Globus pallidus (tissue), 1 donor: ENCODE measurements around the gene METRN.

Source experiments
- DNase-seq: peaks from one replicate; pipeline ENCODE4 v3.0.0-alpha.2; 2015; ENCODE audit warnings: low spot score

Gene METRN

GRCh38 chr16:723695-724094, 8.8 kb downstream of the METRN start:
- no peak for DNase-seq

GRCh38 chr16:724188-725040, 9.5 kb downstream of the METRN start:
- DNase-seq: no peak

- no peak for DNase-seq
Measured at GRCh38 chr16:725041-725376, 10.1 kb downstream of the METRN start.

GRCh38 chr16:725463-726187, 10.7 kb downstream of the METRN start:
- DNase-seq: no peak

GRCh38 chr16:726188-726437, 11.2 kb downstream of the METRN start:
- no peak for DNase-seq

- peak; percentile 41 for DNase-seq
Measured at GRCh38 chr16:726438-727290, 11.7 kb downstream of the METRN start, which contains the start of the genes CCDC78 and HAGHL. TSS of gene CCDC78 (minus strand) at chr16:726443. CDS start at chr16:726367, 76 bp downstream. TSS of gene HAGHL (plus strand) at chr16:727106. CDS start at chr16:727510, 404 bp downstream.

- no peak for DNase-seq
Measured at GRCh38 chr16:727291-727977, 12.5 kb downstream of the METRN start.

GRCh38 chr16:728131-728889, 13.4 kb downstream of the METRN start:
- peak; percentile 56 for DNase-seq

GRCh38 chr16:728890-729744, 14.2 kb downstream of the METRN start:
- DNase-seq: no peak

- no peak for DNase-seq
Measured at GRCh38 chr16:729768-730665, 15.1 kb downstream of the METRN start.

- no peak for DNase-seq
Measured at GRCh38 chr16:730666-731509, 16.0 kb downstream of the METRN start.

GRCh38 chr16:732332-732731, 17.4 kb downstream of the METRN start:
- DNase-seq: no peak

GRCh38 chr16:732936-733335, 18.0 kb downstream of the METRN start:
- DNase-seq: no peak

- no peak for DNase-seq
Measured at GRCh38 chr16:733382-734207, 18.7 kb downstream of the METRN start.

- no peak for DNase-seq
Measured at GRCh38 chr16:734208-734980, 19.5 kb downstream of the METRN start.
